Stimulated activated CD4-positive, alpha-beta T cell treated with anti-CD3 and anti-CD28 coated beads, Interleukin-1b, Interleukin-23, amount 100 ng/mL, for 4 hours (primary cell): ENCODE measurements around the gene PIM3.
A peak's percentile ranks its signal among the peaks of the same experiment; 100 is the strongest.

Source experiments
- DNase-seq, 2 donors: peaks; one replicate each; pipeline ENCODE4 v3.0.0-alpha.2; 2020; ENCODE audit warnings: low read depth in 2 of 2

Gene PIM3

GRCh38 chr22:50000587-50001387 lies 40.2 kb downstream of the PIM3 start:
- no peak for DNase-seq

GRCh38 chr22:50001388-50002231 lies 41.0 kb downstream of the PIM3 start:
- no peak for DNase-seq

- no peak for DNase-seq
These were observed 42.2 kb downstream of the PIM3 start for GRCh38 chr22:50002791-50003190.

GRCh38 chr22:50004918-50005317 lies 44.3 kb downstream of the PIM3 start:
- DNase-seq, result no peak

- DNase-seq, result no peak
These were observed 46.5 kb downstream of the PIM3 start for GRCh38 chr22:50007057-50007511.

- no peak for DNase-seq
These were observed 47.8 kb downstream of the PIM3 start for GRCh38 chr22:50008151-50009040.

- DNase-seq, result no peak
These were observed 48.7 kb downstream of the PIM3 start for GRCh38 chr22:50009251-50009650.

GRCh38 chr22:50009765-50010675 lies 49.4 kb downstream of the PIM3 start:
- DNase-seq, result no peak

- DNase-seq, result peak; percentile 69 to 76
These were observed 50.3 kb downstream of the PIM3 start for GRCh38 chr22:50010676-50011446.

- DNase-seq, result no peak
These were observed 51.1 kb downstream of the PIM3 start for GRCh38 chr22:50011447-50012210.

GRCh38 chr22:50012211-50013181 lies 51.9 kb downstream of the PIM3 start, which contains the start of gene IL17REL:
Gene IL17REL, minus strand, starts transcription at chr22:50012765. Its CDS starts 119 bp downstream, at chr22:50012646.
- no peak for DNase-seq
